SHP77 (cell line): Measurements from ENCODE around the gene GPAM.
"Not testable (repeated sequence)": the region's sequence is repeated elsewhere in the genome, so short reads cannot be mapped to it uniquely, and the experiment has no call there.

Experiments
- DNase-seq, 2 experiments: peaks; one replicate each; lab custom pipeline; 2025; lab: John Stamatoyannopoulos, UW

GPAM gene

GRCh38 chr10:112216151-112216550 is 32.6 kb upstream of the GPAM start:
- DNase-seq = no peak

DNA sequence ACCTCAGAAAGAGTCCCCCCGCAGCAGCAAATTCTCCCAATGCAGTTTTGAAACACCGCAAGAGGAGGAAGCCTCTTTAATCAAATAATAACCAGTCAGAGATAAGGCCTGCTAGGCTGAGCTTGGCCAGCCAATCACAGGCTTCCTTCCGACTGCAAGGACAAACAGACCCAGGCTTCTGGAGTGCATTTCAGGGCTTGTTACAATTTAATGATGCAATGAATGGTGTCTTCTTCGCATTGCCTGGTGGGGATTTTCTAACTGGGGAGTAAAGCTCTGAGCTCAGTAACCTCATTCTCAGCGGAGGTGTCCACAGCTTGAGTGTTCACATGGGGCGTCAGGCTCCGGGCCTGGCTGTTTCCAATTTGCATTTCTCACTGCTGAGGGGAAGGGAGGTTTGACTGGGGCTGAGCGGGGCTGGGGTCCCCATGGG is 31.8 kb upstream of the GPAM start:
- no peak for DNase-seq

DNA sequence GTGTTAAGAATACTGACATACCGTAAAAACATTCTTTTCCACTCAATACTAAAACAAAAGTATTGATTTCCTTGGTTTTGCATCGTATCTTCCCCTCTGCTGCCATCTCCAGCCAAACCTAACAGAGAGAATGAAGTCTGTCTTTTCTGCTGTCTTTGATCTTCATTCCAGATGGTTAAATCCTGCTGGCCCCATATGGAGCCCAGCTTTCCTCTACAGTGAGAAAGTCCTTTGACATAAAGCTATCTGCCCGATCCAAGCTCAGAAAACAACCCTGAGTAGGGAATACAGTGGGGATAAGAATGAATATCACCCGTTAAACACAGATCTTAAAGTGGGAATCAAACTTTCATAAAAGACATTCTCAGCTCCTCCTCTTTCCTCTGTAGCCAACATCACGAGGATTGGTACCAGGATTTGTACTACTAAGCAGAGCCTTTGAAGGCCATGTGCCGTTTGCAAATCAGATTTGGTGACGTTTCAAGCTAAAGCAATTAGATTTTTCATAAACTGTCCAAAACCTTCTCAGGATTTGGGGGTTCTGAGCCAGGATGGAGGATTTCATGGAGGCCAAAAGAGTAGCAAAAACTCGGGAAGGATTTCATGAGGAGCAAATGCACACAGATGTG is 30.8 kb upstream of the GPAM start:
- no peak for DNase-seq

GRCh38 chr10:112213836-112214235 is 30.3 kb upstream of the GPAM start:
- no peak for DNase-seq

GRCh38 chr10:112213098-112213823 is 29.7 kb upstream of the GPAM start:
- no peak for DNase-seq

DNA sequence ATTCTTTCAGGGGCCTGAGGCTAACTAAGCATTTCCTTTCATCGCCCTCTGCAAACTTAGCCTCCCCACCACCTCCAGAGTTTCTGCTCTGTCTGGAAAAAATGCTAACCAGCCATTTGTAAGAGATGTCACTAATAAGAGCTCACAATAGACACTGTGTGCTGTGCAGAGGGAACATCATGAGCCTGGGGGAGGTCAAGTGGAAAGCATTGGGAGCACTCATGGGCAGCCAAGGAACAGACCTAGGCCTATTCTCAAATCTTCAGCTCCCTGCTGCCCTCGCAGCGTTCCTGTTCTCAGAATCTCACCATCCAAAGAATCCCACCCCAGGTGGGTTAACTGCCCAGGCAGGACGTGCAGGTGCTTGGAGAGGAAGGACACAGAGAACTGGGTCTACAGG is 27.1 kb upstream of the GPAM start:
- no peak for DNase-seq

DNA sequence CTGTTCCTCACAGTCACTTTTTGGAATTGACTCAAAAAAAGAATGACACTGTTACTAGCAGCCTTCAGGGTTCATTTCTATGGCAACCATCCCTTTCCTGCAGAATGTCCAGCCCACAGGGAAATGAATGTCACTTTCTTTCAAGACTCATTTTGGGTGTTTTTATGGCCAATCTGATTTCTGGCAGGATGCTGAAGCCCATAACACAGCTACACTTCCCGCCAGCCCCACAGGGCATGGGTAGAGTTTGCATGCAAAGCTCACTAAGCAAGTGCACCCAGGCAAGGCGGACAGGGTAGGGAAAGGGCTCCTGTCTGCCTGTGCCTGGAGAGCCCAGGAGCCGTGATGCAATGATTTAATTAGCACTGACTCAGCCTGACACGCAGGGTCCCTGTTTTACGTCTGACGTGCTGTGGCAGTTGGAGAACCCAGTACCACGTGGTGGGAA is 26.1 kb upstream of the GPAM start:
- no peak for DNase-seq

GRCh38 chr10:112208997-112209396 is 25.4 kb upstream of the GPAM start:
- DNase-seq = no peak

GRCh38 chr10:112208292-112208691 is 24.7 kb upstream of the GPAM start:
- DNase-seq = no peak

DNA sequence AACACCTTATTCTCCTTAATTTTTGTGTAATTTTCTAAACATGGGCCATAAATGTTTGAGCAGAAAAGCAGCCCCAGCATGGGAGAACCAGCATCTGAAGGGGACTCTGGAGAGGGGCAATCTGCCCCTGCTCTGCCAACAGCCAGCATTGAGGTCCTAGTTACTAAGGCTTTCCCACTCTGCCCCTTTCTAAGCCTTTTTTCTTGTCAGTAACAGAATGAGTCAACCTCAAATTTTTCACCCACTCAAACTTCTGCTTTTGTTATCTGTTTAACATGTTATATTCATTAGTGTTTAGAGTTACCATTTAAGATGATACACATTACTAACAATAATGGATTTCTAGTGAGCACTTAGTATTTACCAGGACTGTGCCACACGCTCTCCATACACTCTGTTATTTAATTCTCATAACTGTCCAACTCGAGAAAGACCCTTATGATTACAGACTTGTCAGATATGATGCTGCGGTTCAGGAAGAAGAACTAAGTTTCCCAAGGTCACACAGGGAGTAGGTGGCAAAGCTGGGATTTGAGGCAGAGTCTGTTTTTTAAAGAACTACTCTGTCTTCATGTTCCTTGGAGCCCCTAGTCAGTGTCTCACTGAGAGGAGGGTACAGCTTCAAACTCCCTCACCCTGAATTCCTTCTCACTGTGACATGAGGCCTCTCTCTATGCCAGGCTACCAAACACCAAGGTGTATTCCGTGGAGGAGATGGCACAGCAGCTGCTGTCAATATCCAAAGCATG is 19.9 kb upstream of the GPAM start:
- DNase-seq = no peak

DNA sequence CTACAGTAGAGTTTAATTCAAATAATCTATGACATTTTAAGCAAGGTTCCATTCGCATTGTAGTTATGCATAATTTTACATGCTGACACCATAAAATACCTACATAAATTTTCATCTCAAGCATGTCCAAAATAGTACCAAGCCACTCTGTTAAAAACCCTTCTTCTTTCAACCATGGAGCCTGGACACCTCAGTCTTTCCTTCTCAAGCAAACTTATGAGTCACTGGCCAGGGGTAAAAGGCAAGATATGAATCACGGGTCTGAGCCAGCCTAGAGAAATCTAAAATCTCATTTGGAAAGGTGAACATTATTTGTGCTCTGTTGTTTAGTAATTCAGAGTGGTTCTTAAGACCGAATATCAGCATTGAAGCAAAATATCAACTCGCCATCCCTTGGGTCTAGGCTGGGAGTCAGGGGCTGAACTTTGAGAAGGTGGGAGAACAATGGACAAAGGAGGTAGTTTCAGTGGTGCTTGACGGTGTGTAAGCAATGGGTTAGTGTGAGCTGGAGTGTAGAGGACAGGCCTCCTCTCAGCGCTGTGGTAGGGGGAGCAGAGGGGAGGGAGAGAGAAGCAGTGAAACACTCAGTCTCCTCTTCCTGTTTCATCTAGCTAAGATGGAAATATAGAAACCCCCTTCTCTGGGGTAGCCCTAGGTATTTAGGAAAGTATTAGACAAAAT is 19.1 kb upstream of the GPAM start:
- no peak for DNase-seq

DNA sequence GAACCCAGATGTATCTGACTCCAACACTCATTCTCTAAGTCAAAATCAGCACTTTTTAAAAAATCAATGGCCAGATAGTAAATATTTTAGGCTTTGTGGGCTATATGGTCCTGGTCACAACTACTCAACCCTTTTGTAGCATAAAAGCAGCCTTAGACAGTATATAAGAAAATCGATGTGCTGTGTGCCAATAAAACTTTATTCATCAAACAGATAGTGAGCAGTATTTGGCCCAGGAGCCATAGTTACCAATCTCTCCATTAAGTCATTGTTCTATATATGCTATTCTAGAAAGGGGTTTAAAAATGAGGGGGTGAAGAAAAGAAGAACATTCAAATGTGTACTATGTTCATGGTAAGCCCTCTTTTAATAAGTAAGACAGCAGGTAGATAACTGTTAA is 18.5 kb upstream of the GPAM start:
- no peak for DNase-seq

- no peak for DNase-seq
Measured at GRCh38 chr10:112201334-112201733, 17.8 kb upstream of the GPAM start.

DNA sequence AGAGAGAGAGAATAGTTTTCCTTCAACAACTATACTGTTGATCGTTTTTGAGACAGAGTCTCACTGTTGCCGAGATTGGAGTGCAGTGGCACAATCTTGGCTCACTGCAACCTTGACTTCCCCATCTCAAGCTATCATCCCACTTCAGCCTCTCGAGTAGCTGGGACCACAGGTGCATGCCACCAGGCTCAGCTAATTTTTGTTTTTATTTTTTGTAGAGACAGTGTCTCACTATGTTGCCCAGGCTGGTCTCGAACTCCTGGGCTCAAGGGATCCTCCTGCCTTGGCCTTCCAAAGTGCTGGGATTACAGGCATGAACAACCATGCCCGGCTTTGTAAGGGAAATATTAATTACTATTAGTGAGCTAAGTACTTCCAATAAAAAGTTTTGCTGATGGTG is 16.7 kb upstream of the GPAM start:
- not testable (repeated sequence) for DNase-seq

- not testable (repeated sequence) for DNase-seq
Measured at GRCh38 chr10:112197662-112198061, 14.1 kb upstream of the GPAM start.

DNA sequence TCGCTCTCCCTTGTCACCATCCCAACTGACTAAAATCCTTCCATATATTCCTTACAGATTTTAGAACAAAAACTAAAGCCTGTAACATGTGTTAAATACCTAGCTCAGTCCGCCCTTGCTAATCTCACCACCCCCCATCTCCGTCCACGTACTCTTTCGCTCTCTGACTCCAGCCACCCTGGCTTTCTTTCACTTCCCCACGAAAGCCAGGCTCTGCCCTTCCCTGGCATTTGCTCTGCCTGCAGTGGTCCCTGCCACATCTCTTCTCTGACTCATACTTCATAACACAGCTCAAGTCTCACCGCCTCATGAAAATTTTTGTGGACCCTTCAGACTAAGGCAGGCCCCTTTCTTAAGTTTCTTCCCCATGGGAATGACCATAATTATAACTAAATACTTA is 11.7 kb upstream of the GPAM start:
- DNase-seq = no peak

- no peak for DNase-seq
Measured at GRCh38 chr10:112191791-112192190, 8.2 kb upstream of the GPAM start.

DNA sequence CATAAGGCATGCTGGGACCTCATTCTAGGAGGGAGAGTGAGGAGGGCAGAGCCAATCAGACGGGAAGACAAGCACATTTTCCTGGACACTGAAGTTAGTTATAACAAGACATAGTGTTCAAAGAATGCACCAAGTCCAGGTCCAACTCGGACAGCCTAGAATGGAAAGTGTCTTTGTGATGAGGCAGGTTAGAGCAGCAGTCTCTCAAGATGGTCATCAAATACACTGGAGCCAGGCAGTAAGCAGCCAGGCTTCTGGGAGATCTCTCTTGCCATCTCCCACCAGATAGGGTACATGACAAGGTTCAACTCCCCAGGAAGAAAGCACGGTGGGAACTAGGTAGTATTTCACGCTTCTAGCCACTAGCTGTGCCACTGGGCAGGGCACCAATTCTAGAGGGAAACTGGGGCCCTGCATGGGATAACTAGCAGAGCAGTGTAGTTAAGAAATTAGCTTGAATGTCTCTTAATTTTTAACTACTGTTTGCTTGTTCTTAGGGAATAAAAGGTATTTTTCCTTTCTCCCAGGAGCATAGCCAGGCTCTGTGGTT is 7.6 kb upstream of the GPAM start:
- DNase-seq = no peak

DNA sequence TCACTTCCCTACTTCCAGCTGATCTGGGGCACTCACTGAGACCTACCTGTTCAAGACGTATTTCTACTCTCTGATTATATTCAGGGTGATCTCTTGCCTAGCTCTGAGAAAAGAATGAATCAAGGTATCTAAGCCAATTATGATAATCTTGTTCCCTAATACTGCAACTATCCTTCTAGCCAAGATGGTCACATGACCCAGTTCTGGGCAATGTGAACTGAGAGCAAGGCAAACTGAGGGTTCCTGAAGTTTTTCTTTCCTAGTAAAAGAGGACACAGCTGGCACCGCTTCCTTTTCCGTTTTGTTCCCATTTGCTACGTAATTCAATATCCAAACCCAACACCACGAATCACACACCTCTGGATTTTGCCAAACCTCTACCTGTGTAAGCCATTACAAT is 5.9 kb upstream of the GPAM start:
- no peak for DNase-seq

GRCh38 chr10:112187527-112187926 is 4.0 kb upstream of the GPAM start:
- DNase-seq = no peak

GRCh38 chr10:112185959-112186358 is 2.4 kb upstream of the GPAM start:
- DNase-seq = no peak

- no peak for DNase-seq
Measured at GRCh38 chr10:112184379-112184778, 814 bp upstream of the GPAM start.
